Tibial nerve (tissue), 4 donors: ENCODE data around the gene MGLL.

Experiments used
- EP300 ChIP-seq, 2 donors: sonication (generic); formaldehyde crosslinking; IDR thresholded peaks; one replicate each; pipeline ENCODE4 v1.6.1; 2017; ENCODE audit warnings: antibody characterized with exemption in 2 of 2, mild to moderate bottlenecking in 1 of 2
- POLR2A ChIP-seq, 2 donors: fragments of 450-650 bp; IDR thresholded peaks; one replicate each; pipeline ENCODE4 v1.6.1; 2017; ENCODE audit warnings: antibody characterized with exemption in 2 of 2, mild to moderate bottlenecking in 2 of 2, moderate library complexity in 2 of 2
- TF ChIP-seq, protein P1 (sequence below), 5 experiments: fragments of 200-600 bp in 3 of 5; fragments of 450-650 bp in 2 of 5; sonication (generic) in 3 of 5; IDR thresholded peaks; one replicate each; pipeline ENCODE4 v1.5.1; 2016 to 2019; ENCODE audit warnings: antibody characterized with exemption in 5 of 5, mild to moderate bottlenecking in 3 of 5, moderate library complexity in 2 of 5

GRCh38 chr3:127817406-127817841 is 4.9 kb downstream of the MGLL start:
- TF ChIP-seq, protein P1, sequence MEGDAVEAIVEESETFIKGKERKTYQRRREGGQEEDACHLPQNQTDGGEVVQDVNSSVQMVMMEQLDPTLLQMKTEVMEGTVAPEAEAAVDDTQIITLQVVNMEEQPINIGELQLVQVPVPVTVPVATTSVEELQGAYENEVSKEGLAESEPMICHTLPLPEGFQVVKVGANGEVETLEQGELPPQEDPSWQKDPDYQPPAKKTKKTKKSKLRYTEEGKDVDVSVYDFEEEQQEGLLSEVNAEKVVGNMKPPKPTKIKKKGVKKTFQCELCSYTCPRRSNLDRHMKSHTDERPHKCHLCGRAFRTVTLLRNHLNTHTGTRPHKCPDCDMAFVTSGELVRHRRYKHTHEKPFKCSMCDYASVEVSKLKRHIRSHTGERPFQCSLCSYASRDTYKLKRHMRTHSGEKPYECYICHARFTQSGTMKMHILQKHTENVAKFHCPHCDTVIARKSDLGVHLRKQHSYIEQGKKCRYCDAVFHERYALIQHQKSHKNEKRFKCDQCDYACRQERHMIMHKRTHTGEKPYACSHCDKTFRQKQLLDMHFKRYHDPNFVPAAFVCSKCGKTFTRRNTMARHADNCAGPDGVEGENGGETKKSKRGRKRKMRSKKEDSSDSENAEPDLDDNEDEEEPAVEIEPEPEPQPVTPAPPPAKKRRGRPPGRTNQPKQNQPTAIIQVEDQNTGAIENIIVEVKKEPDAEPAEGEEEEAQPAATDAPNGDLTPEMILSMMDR (IDR thresholded peaks at IDR 0.05) = no peak
- TF ChIP-seq EP300 (IDR thresholded peaks at IDR 0.05) (peak in 1 of 2 donors; percentile 61), POLR2A (IDR thresholded peaks at IDR 0.05) (no peak)
